Stomach (tissue), 9 donors: ENCODE results near the gene CAMKK1. TPM values are rescaled to one million over a fixed set of nuclear protein-coding genes. Genes with fewer than 3 reads are reported as not detected.

Source experiments
- DNase-seq, 2 donors: peaks; one replicate each; pipeline versions ENCODE4 v3.0.0 to v3.0.0-alpha.2; 2013 to 2019
- H3K27ac ChIP-seq, 5 donors: fragments of 200-600 bp in 4 of 5; sonication (generic) in 4 of 5; one replicate each; pipeline ENCODE4 v1.5.1; 2013 to 2019; ENCODE audit warnings: mild to moderate bottlenecking in 1 of 5, moderate library complexity in 1 of 5
- H3K27me3 ChIP-seq, 3 donors: fragments of 200-600 bp; sonication (generic); one replicate each; pipeline ENCODE4 v1.5.1; 2017 to 2019; ENCODE audit warnings: mixed run types in 1 of 3
- H3K36me3 ChIP-seq, 4 donors: fragments of 200-600 bp; sonication (generic); 1 replicate in 3 of 4; 2 replicates in 1 of 4; pipeline ENCODE4 v1.5.1; 2016 to 2019
- H3K4me1 ChIP-seq, 4 donors: fragments of 200-600 bp; sonication (generic); one replicate each; pipeline ENCODE4 v1.5.1; 2016 to 2019
- H3K4me3 ChIP-seq, 4 donors: fragments of 200-600 bp; sonication (generic) in 3 of 4; one replicate each; pipeline ENCODE4 v1.5.1; 2016 to 2019; ENCODE audit warnings: mild to moderate bottlenecking in 1 of 4
- H3K9me3 ChIP-seq, 4 donors: fragments of 200-600 bp; sonication (generic); one replicate each; pipeline ENCODE4 v1.5.1; 2016 to 2019
- CTCF ChIP-seq, 7 experiments: fragments of 450-650 bp in 4 of 7; fragments of 200-600 bp in 3 of 7; sonication (generic) in 3 of 7; IDR thresholded peaks; one replicate each; pipeline ENCODE4 v1.5.1; 2016 to 2019; ENCODE audit warnings: antibody characterized with exemption in 7 of 7, control low read depth in 2 of 7, mild to moderate bottlenecking in 1 of 7
- EP300 ChIP-seq: sonication (generic); formaldehyde crosslinking; IDR thresholded peaks from one replicate; pipeline ENCODE4 v1.6.1; 2017; ENCODE audit warnings: antibody characterized with exemption
- POLR2A ChIP-seq, 4 donors: fragments of 450-650 bp; IDR thresholded peaks; one replicate each; pipeline ENCODE4 v1.6.1; 2016; ENCODE audit warnings: antibody characterized with exemption in 4 of 4, control low read depth in 2 of 4, mild to moderate bottlenecking in 1 of 4, moderate library complexity in 1 of 4
- POLR2AphosphoS5 ChIP-seq, 3 donors: sonication (generic); formaldehyde crosslinking; IDR thresholded peaks; one replicate each; pipeline ENCODE4 v1.6.1; 2016; ENCODE audit warnings: antibody characterized with exemption in 3 of 3
- WGBS, 5 donors: extraction: QIAGEN DNeasy Blood & Tissue Kit in 3 of 5; methylation state at CpG; one replicate each; pipeline versions ENCODE4 v1.1.5 to v1.1.7; 2013 to 2018; 5-methylcytosine and 5-hydroxymethylcytosine counted together
- intact Hi-C: fragments of 100-400 bp; cut with DNase I; formaldehyde crosslinking; loops from one replicate; pipeline ENCODE4 v1.15.1; 2023; ENCODE audit warnings: low total_unique reads
- polyA plus RNA-seq, 3 donors: library from polyadenylated mRNA; stranded (reverse); fragments of 200-250 nt; gene quantifications; one replicate each; pipeline ENCODE4 v1.2.3, GENCODE V29; 2013
- total RNA-seq, 5 donors: library from RNA; depleted of rRNA; stranded (reverse); fragments of >200 nt; gene quantifications; one replicate each; pipeline versions ENCODE4 v1.1.0 to v1.2.3, GENCODE V29; 2014 to 2016
- donor health status: healthy with polysubstance abuse.
- donor health status: Bipolar disorder and iron deficiency.
- donor health status: healthy.

CAMKK1 gene
- total and polyA plus RNA-seq, 8 donors, result 0.58 to 15.1 (median 4.6) TPM

DNA sequence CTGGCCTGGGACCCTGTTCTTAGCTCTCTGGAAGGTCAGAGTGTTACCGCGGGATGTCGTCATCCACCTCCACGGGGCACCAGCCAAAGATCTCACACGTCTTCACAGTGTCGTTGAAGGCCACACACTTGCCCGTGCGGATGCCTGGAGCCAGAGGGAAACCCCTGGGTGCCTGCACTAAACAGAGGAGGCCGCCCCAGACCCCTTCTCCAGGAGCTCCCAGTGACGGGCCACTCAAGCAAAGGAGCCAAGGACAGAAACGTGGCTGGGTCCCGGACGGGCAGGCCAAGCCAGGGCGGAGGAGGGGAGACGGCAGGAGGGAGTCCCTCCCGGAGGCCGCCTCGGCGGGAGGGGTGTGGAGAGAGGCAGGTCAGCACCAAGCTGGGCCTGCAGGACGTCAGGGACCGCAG, 11.0 kb upstream of the CAMKK1 start:
- Histone ChIP-seq H3K27me3 (no peaks in the 10 kb centered on the region), H3K36me3 (no peaks in the 10 kb centered on the region), H3K27ac (no peak overlapping the region), H3K4me1 (no peaks in the 10 kb centered on the region), H3K9me3 (no peaks in the 10 kb centered on the region), H3K4me3 (no peak overlapping the region)
- DNase-seq, result no peak
- TF ChIP-seq EP300 (no peak), POLR2A (IDR thresholded peaks at IDR 0.05) (no peak), POLR2AphosphoS5 (IDR thresholded peaks at IDR 0.05) (no peak), CTCF (IDR thresholded peaks at IDR 0.05) (no peak)
- intact Hi-C loops, result no loop called here
- 78 to 85% (median 79%) methylated on average over 18 to 21 of the region's 21 CpGs for WGBS, 5 donors

DNA sequence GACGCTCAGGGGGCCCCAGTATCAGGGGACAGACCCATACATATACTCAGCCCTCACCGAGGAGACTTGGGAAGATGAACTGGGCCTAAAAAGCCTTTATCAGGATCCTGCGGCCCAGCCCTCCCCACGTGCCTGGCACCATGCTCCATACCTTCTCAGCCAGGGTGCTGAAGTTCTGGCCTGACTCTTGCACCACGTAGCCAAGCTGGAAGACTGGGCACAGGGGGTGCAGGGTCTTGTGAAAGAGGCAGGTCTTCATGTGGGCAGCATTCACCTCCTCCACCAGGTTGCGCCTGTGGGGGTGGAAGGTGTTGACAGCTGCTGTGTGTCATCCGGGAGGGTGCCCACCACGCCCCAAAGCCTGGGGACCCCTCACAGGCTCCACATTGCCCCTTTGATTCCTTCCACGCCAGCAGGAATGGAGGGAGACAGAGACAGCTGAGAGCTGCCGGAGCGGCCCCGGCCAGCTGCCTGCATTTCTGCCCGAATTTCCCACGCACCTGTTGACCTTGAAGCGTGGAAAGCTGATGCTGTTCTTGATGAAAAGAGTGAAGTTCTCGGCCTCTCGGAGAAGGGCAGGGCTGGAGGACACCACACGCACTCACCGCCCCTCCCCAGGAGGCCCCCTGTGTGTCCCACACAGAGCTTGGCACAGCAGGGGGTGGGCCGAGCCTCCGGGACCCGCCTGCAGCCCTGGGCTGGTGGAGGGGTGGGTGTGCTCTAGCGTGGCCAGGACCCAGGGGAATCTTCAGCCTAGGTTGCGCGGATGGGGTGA, 10.4 kb upstream of the CAMKK1 start:
- H3K4me3 ChIP-seq, result no peak overlapping the region
- no peaks in the 10 kb centered on the region for H3K36me3 ChIP-seq
- intact Hi-C loops, result no loop called here
- H3K27me3 ChIP-seq, result no peaks in the 10 kb centered on the region
- TF ChIP-seq EP300, result no peak
- no peak for TF ChIP-seq POLR2AphosphoS5 (IDR thresholded peaks at IDR 0.05)
- DNase-seq, result no peak
- H3K27ac ChIP-seq, result no peak overlapping the region
- H3K9me3 ChIP-seq, result no peaks in the 10 kb centered on the region
- 82 to 92% (median 87%) methylated on average over 8 to 25 of the region's 25 CpGs for WGBS, 5 donors
- no peaks in the 10 kb centered on the region for H3K4me1 ChIP-seq

- H3K36me3 ChIP-seq, result no peaks in the 10 kb centered on the region
- TF ChIP-seq EP300 (no peak), POLR2A (IDR thresholded peaks at IDR 0.05) (no peak), CTCF (IDR thresholded peaks at IDR 0.05) (no peak), POLR2AphosphoS5 (IDR thresholded peaks at IDR 0.05) (no peak)
- intact Hi-C loops, result no loop called here
- no peak overlapping the region for H3K27ac ChIP-seq
- 51 to 68% (median 55%) methylated on average over 6 of the region's 6 CpGs for WGBS, 5 donors
- no peaks in the 10 kb centered on the region for H3K27me3 ChIP-seq
- no peaks in the 10 kb centered on the region for H3K9me3 ChIP-seq
- H3K4me3 ChIP-seq, result no peak overlapping the region
- peaks cover 0 to 7% (median 6%) of the 10 kb centered on the region in 4 donors for H3K4me1 ChIP-seq
- no peak for DNase-seq
Observed at GRCh38 chr17:3900646-3901045, 7.8 kb upstream of the CAMKK1 start.

- WGBS, 5 donors, result 90 to 98% (median 94%) methylated on average over 4 to 12 of the region's 12 CpGs
- Histone ChIP-seq H3K9me3 (no peaks in the 10 kb centered on the region), H3K4me1 (peaks cover 24 to 31% (median 30%) of the 10 kb centered on the region in 4 donors), H3K36me3 (no peaks in the 10 kb centered on the region), H3K4me3 (no peak overlapping the region), H3K27me3 (no peaks in the 10 kb centered on the region), H3K27ac (no peak overlapping the region)
- DNase-seq, result no peak
- no peak for TF ChIP-seq POLR2A (IDR thresholded peaks at IDR 0.05)
- TF ChIP-seq CTCF (IDR thresholded peaks at IDR 0.05), result no peak
- no peak for TF ChIP-seq POLR2AphosphoS5 (IDR thresholded peaks at IDR 0.05)
- no peak for TF ChIP-seq EP300
- intact Hi-C loops, result no loop called here
Observed at GRCh38 chr17:3897731-3898130, 4.9 kb upstream of the CAMKK1 start.

GRCh38 chr17:3896968-3897235, 4.0 kb upstream of the CAMKK1 start:
- Histone ChIP-seq H3K27ac (no peak overlapping the region), H3K36me3 (no peaks in the 10 kb centered on the region), H3K27me3 (no peaks in the 10 kb centered on the region), H3K4me1 (peaks cover 31 to 39% (median 38%) of the 10 kb centered on the region in 4 donors), H3K9me3 (no peaks in the 10 kb centered on the region), H3K4me3 (no peak overlapping the region)
- 84 to 95% (median 87%) methylated on average over 6 of the region's 6 CpGs for WGBS, 5 donors
- intact Hi-C loops, result no loop called here
- no peak for DNase-seq
- TF ChIP-seq POLR2AphosphoS5 (IDR thresholded peaks at IDR 0.05) (no peak), CTCF (IDR thresholded peaks at IDR 0.05) (no peak), EP300 (no peak), POLR2A (IDR thresholded peaks at IDR 0.05) (no peak)
